GM10266 (cell line): ENCODE measurements around the gene CD200R1.
"Not testable (repeated sequence)": the region's sequence is repeated elsewhere in the genome, so short reads cannot be mapped to it uniquely, and the experiment has no call there.

ENCODE experiments used
- DNase-seq: peaks from one replicate; pipeline ENCODE4 v3.0.0; 2012; ENCODE audit errors: extremely low spot score
- CTCF ChIP-seq: IDR thresholded peaks from 2 replicates; pipeline ENCODE4 v1.5.1; 2012; ENCODE audit warnings: mild to moderate bottlenecking, low read depth; ENCODE audit not compliant: control insufficient read depth, insufficient read depth; ENCODE audit errors: missing control alignments

The CD200R1 gene

GRCh38 chr3:112925560-112925959 is 49.3 kb downstream of the CD200R1 start:
- TF ChIP-seq CTCF, result no peak
- DNase-seq, result no peak

GRCh38 chr3:112919541-112919940 is 55.4 kb downstream of the CD200R1 start:
- DNase-seq, result not testable (repeated sequence)

GRCh38 chr3:112908252-112908651 is 66.7 kb downstream of the CD200R1 start:
- peak; percentile 32 for DNase-seq
- no peak for TF ChIP-seq CTCF

- TF ChIP-seq CTCF, result no peak
Observed at GRCh38 chr3:112904786-112905185, 70.1 kb downstream of the CD200R1 start.

GRCh38 chr3:112900113-112900512 is 74.8 kb downstream of the CD200R1 start:
- no peak for TF ChIP-seq CTCF
- no peak for DNase-seq

More at GRCh38 chr3:112904786-112905185, 70.1 kb downstream of the CD200R1 start:
- DNase-seq, result no peak

- DNase-seq, result no peak
- TF ChIP-seq CTCF, result no peak
Observed at GRCh38 chr3:112897791-112898190, 77.1 kb downstream of the CD200R1 start.

GRCh38 chr3:112894258-112894657 is 80.6 kb downstream of the CD200R1 start:
- no peak for TF ChIP-seq CTCF
- no peak for DNase-seq

GRCh38 chr3:112889357-112889756 is 85.5 kb downstream of the CD200R1 start:
- TF ChIP-seq CTCF, result no peak
- DNase-seq, result no peak
